Activated B cell treated with CpG ODN at 0.5 μM for 24 hours (primary cell): Measurements from ENCODE around the gene RIN3. TPM values are rescaled to one million over a fixed set of nuclear protein-coding genes. Genes with fewer than 3 reads are reported as not detected.
A peak's percentile ranks its signal among the peaks of the same experiment; 100 is the strongest.

Experiments used
- ATAC-seq: fragments of 200-7000 bp; cut with Tn5 transposase; one replicate; pipeline ENCODE4 v1.10.0; 2021; ENCODE audit warnings: low read depth, mild to moderate bottlenecking, moderate library complexity
- CTCF ChIA-PET: fragments of 350-600 bp; sonication (Branson Sonifier 250); formaldehyde crosslinking; loops from one replicate; lab custom pipeline; 2021; ENCODE audit warnings: antibody characterized with exemption; lab: Charles Lee
- POLR2A ChIA-PET: fragments of 350-600 bp; sonication (Branson Sonifier 250); formaldehyde crosslinking; loops from one replicate; lab custom pipeline; 2021; ENCODE audit warnings: antibody characterized with exemption; lab: Charles Lee
- DNase-seq: peaks from one replicate; pipeline ENCODE4 v3.0.0; 2022
- H3K27ac Mint-ChIP-seq: one replicate; pipeline ENCODE4 v1.8.0; 2020; ENCODE audit warnings: mixed read lengths
- H3K27me3 Mint-ChIP-seq: one replicate; pipeline ENCODE4 v1.8.0; 2021; ENCODE audit warnings: mixed read lengths
- H3K36me3 Mint-ChIP-seq: one replicate; pipeline ENCODE4 v1.8.0; 2021; ENCODE audit warnings: low read depth, mixed read lengths
- H3K4me1 Mint-ChIP-seq: one replicate; pipeline ENCODE4 v1.8.0; 2021; ENCODE audit warnings: mixed read lengths
- H3K4me3 Mint-ChIP-seq: one replicate; pipeline ENCODE4 v1.8.0; 2020; ENCODE audit warnings: mild to moderate bottlenecking, mixed read lengths
- H3K9me3 Mint-ChIP-seq: one replicate; pipeline ENCODE4 v1.8.0; 2020; ENCODE audit warnings: mixed read lengths
- intact Hi-C: fragments of 100-400 bp; cut with micrococcal nuclease; formaldehyde crosslinking; loops from one replicate; pipeline ENCODE4 v1.15.1; 2024
- total RNA-seq: library from RNA; stranded (reverse); gene quantifications from 2 replicates; pipeline ENCODE4 v1.2.3, GENCODE V29; 2022
- TF ChIP-seq, protein P1 (sequence below): fragments of 200-600 bp; IDR thresholded peaks from one replicate; pipeline ENCODE4 v1.8.0; 2022; ENCODE audit warnings: antibody characterized with exemption, mild to moderate bottlenecking

Gene RIN3
- total RNA-seq, 1 donor from 2014 or later = 62.6 TPM

DNA sequence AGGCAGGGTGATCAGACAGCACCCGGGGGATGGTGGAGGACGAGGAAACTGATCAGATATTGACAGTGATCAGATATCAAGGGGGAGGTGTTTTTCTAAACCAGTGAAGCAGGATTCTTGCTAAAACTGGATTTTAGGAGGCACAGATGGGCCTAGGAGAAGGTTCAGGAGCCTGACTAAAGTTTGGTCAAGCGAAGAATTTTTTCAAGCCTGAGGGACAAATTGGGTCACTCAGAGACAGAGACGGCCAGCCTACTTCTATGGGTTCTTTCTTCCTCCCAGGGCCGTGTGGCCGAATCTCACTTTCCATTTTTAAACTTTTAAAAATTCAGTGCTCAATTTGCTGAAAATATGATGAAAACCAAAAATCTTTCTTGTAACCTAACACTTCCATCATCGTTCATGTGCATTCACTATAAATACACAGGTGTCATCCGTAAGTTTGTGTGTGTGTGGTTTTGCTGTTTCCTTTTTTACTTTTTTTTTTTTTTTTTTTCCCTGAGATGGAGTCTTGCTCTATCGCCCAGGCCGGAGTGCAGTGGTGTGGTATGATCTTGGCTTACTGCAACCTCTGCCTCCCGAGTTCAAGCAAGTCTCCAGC is 68.5 kb downstream of the RIN3 start:
- TF ChIP-seq, protein P1, sequence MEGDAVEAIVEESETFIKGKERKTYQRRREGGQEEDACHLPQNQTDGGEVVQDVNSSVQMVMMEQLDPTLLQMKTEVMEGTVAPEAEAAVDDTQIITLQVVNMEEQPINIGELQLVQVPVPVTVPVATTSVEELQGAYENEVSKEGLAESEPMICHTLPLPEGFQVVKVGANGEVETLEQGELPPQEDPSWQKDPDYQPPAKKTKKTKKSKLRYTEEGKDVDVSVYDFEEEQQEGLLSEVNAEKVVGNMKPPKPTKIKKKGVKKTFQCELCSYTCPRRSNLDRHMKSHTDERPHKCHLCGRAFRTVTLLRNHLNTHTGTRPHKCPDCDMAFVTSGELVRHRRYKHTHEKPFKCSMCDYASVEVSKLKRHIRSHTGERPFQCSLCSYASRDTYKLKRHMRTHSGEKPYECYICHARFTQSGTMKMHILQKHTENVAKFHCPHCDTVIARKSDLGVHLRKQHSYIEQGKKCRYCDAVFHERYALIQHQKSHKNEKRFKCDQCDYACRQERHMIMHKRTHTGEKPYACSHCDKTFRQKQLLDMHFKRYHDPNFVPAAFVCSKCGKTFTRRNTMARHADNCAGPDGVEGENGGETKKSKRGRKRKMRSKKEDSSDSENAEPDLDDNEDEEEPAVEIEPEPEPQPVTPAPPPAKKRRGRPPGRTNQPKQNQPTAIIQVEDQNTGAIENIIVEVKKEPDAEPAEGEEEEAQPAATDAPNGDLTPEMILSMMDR = no peak
- Mint-ChIP-seq H3K4me1 (peaks cover 87% of the 10 kb centered on the region), H3K36me3 (peaks cover 19% of the 10 kb centered on the region), H3K4me3 (peak overlapping the region; percentile 69), H3K27ac (peak overlapping the region; percentile 78), H3K9me3 (peaks cover 4% of the 10 kb centered on the region), H3K27me3 (no peaks in the 10 kb centered on the region)
- DNase-seq (no peak), ATAC-seq (peak; percentile 50)
- CTCF ChIA-PET = no interaction called here
- POLR2A ChIA-PET = no interaction called here
- intact Hi-C loops = loop anchor here (2.0 kb wide), 1 partner anchor 31 kb away; no protein-coding TSS in a partner anchor

DNA sequence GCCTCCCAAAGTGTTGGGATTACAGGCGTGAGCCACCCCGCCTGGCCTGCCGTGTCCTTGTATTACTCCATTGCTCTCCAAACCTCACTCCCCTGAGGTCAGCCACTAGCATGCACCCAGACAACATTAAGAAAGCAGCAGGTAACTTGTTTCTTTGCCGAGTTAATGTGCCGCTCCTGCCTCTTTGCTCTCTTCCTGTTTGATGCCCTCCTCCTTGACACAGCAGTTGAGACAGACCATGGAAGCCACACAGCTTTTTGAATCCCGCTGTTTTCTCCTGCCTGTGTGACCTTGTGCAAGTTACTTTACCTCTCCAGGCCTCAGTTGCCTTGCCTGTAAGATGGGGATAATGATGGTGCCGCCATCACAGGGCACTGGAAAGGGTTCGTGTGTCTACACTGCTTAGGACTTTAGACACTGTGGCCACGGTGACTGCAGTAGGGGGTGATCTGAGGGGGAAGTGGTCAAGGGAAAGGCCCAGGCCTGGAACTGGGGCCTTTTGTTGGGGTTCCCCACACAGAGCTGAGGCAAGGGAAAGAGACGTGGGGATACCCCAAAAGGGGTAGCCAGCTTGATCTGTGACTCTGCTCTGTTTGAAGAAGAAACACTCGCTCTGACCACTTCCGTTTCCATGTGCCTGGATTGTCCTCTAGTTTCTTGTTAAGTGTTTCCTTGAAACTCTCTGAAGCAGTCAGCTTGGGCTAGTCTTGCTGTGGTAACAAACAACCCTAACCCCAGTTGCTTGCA is 69.3 kb downstream of the RIN3 start:
- Mint-ChIP-seq H3K4me1 (peaks cover 83% of the 10 kb centered on the region), H3K27me3 (no peaks in the 10 kb centered on the region), H3K4me3 (peak overlapping the region; percentile 69), H3K9me3 (peaks cover 4% of the 10 kb centered on the region), H3K36me3 (peaks cover 19% of the 10 kb centered on the region), H3K27ac (peak overlapping the region; percentile 78)
- DNase-seq (no peak), ATAC-seq (peak; percentile 52)
- ChIA-PET POLR2A (interaction anchor here (0.7 to 1.1 kb wide), 2 partner anchors 14 to 77 kb away, joined by 3 read pairs; no protein-coding TSS in a partner anchor), CTCF (no interaction called here)
- TF ChIP-seq, protein P1 = no peak
- intact Hi-C loops = loop anchor here (2.0 kb wide), 1 partner anchor 32 kb away; no protein-coding TSS in a partner anchor

DNA sequence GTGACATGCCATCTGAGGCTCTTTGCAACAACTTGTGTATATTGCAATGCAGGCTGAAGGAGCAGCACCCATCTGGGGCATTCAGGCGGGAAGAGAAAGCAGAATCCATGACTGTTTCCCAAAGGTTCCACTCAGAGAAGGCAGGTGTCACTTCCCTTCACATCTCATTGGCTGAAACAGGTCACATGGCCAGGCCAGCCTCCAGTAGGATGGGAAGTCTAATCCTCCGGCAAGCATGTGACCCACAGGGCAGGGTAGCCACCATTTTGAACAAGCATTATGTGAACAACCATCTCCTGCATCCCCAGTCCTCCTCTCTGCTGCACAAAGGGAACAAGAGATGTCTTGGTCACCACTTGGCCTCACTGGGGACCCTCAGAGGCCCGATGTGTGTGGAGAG is 70.6 kb downstream of the RIN3 start:
- peak overlapping the region; percentile 24 for H3K4me3 Mint-ChIP-seq

DNA sequence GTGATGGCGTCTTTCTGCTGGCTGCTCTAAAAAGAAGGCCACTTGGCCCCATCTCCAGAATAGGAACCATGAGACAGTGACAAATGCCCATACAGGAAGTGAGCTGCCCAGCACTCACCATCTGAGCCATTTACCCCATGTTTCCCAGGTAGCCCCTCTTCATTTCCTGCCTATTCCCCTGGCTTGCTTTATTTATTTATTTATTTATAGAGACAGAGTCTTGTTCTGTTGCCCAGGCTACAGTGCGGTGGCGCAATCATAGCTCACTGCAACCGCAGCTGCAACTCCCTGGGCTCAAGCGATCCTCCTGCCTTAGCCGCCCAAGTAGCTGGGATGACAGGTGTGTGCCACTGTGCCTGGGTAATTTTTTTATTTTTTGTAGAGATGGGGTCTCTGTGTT is 71.2 kb downstream of the RIN3 start:
- POLR2A ChIA-PET = interaction anchor here (1.3 kb wide), 1 partner anchor 16 kb away, joined by 7 read pairs; no protein-coding TSS in a partner anchor
- peaks cover 4% of the 10 kb centered on the region for H3K9me3 Mint-ChIP-seq
- TF ChIP-seq, protein P1 = no peak
- H3K27ac Mint-ChIP-seq = peak overlapping the region; percentile 15
- peaks cover 76% of the 10 kb centered on the region for H3K4me1 Mint-ChIP-seq
- H3K36me3 Mint-ChIP-seq = peaks cover 11% of the 10 kb centered on the region
- ATAC-seq = no peak
- H3K27me3 Mint-ChIP-seq = no peaks in the 10 kb centered on the region
- no peak overlapping the region for H3K4me3 Mint-ChIP-seq
- CTCF ChIA-PET = interaction anchor here (1.1 to 2.4 kb wide), 2 partner anchors 28 to 102 kb away, joined by 3 to 9 read pairs; no protein-coding TSS in a partner anchor
- intact Hi-C loops = no loop called here
- no peak for DNase-seq

More for the DNA sequence above, 70.6 kb downstream of the RIN3 start:
- peaks cover 4% of the 10 kb centered on the region for H3K9me3 Mint-ChIP-seq
- no peaks in the 10 kb centered on the region for H3K27me3 Mint-ChIP-seq
- no peak for DNase-seq
- H3K36me3 Mint-ChIP-seq = peaks cover 15% of the 10 kb centered on the region
- TF ChIP-seq, protein P1 = no peak
- peaks cover 76% of the 10 kb centered on the region for H3K4me1 Mint-ChIP-seq
- POLR2A ChIA-PET = no interaction called here
- CTCF ChIA-PET = interaction anchor here (1.1 to 2.4 kb wide), 2 partner anchors 29 to 102 kb away, joined by 3 to 9 read pairs; no protein-coding TSS in a partner anchor
- intact Hi-C loops = no loop called here
- no peak overlapping the region for H3K27ac Mint-ChIP-seq
- ATAC-seq = no peak
